ES-I3 (cell line): ENCODE data around the gene PSMC1.

ENCODE experiments used
- H3K36me3 ChIP-seq: 2 replicates; pipeline ENCODE4 v1.6.1; 2013; ENCODE audit warnings: mild to moderate bottlenecking, low read length, control low read depth, moderate library complexity; ENCODE audit not compliant: insufficient read depth
- H3K4me1 ChIP-seq: 2 replicates; pipeline ENCODE4 v1.6.1; 2013; ENCODE audit warnings: mild to moderate bottlenecking, control low read depth, low read length; ENCODE audit not compliant: insufficient read depth
- H3K9ac ChIP-seq: 2 replicates; pipeline ENCODE4 v1.6.1; 2013; ENCODE audit warnings: low read depth, mild to moderate bottlenecking, low read length, moderate library complexity
- H3K9me3 ChIP-seq: 2 replicates; pipeline ENCODE4 v1.6.1; 2013; ENCODE audit warnings: mild to moderate bottlenecking, low read length, moderate library complexity; ENCODE audit not compliant: control insufficient read depth, insufficient read depth

The PSMC1 gene

DNA sequence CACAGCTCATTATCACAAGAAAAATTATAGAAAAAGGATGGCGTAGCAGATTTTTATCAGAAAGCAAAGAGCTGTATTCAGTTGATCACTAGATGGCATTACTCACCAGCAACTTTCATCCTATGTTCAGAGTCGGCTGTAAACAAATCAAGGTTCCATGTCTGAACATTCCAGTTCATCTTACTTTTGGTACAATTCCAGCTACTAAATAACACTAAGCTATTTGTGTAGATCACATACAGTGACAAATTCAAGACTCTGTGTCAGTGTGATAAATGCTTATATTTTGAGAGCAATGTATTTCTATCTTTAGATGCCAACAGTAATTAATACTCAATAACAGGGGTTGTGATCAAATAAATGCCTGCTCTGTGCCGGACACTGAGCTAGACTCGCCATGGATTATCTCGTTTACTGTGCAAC lies 45.3 kb downstream of the PSMC1 start:
- no peak overlapping the region for H3K9ac ChIP-seq
- H3K9me3 ChIP-seq: no peaks in the 10 kb centered on the region
- no peaks in the 10 kb centered on the region; the same call in 1 of the 2 replicates for H3K36me3 ChIP-seq
- H3K4me1 ChIP-seq: peaks cover 20% of the 10 kb centered on the region

DNA sequence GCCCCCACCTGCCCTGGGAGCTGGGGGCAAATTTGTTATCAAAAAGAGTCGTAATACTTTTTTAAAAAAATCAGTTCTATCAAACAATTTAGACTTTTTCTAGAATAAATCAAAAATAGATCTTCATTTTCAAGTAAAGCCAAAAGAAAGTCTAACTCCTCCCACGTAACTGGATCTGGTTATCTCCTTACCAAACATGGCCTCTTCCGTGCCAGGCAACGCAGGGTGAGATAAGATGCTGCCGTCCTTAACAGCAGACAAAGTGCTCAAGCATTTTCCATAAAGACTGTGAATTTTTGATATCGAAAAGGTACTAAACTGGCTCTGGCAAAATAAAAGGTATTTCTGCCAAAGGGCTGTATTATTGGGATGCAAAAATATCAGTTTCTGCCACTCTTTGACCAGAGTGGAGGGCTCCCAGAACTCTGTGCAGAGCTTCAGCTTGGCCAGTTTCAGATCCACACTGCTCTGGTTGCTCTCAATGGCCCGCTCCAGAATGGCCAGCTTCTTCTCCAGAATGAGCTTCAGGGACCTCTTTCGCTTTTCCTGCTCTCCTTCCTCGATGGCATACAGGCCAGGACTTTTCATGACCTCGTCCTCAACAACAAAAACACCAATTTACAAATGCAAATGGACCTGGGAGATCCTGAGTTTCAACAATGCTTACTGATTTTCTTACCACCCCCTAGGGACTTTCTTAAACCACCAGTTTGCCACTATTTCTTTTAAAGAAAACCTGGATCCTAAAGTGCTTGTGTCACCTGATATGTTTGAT lies 46.4 kb downstream of the PSMC1 start:
- Histone ChIP-seq H3K4me1 (peaks cover 20% of the 10 kb centered on the region), H3K36me3 (no peaks in the 10 kb centered on the region; the same call in 1 of the 2 replicates), H3K9me3 (no peaks in the 10 kb centered on the region), H3K9ac (no peak overlapping the region)

DNA sequence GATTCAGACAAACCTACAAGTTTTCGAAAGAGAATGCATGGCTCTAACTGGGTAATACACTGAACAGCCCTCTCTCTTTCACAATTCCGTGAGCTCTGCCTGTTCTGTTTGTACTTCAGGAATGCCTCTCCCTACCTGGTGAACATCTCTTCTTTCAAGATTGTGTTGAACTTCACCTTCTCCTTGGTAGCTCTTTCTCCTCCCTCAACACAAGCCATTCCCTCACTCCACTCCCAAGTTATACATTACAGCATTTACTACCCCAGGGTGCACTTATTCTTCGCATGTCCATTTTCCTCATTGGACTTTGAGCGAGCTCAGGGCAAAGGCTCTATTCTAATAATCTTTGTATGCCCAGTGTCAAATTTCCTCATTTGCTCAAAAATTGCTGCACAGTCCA lies 47.1 kb downstream of the PSMC1 start:
- no peaks in the 10 kb centered on the region; the same call in 1 of the 2 replicates for H3K36me3 ChIP-seq
- peaks cover 20% of the 10 kb centered on the region for H3K4me1 ChIP-seq

DNA sequence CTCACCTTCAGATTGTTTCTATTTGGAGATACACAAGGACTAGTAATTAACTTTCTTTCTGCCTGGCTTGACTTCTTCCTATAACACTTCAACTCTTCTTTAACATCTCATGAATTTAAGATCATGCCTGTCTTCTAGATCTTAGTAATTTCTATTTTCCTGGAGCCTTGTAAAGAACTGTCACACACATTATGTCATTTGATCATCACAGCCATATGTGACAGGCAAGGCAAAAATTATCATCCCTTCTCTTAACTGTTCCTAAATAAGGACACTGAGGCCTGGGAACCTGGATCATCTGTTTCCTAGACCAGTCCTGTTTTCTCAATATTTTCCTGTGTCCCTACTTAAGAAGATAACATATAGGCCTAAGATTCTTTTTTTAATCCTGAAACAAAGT lies 48.1 kb downstream of the PSMC1 start:
- Histone ChIP-seq H3K9ac (no peak overlapping the region), H3K4me1 (peaks cover 20% of the 10 kb centered on the region), H3K36me3 (no peaks in the 10 kb centered on the region; the same call in 1 of the 2 replicates), H3K9me3 (no peaks in the 10 kb centered on the region)

More for the DNA sequence above, 47.1 kb downstream of the PSMC1 start:
- Histone ChIP-seq H3K9ac (no peak overlapping the region), H3K9me3 (no peaks in the 10 kb centered on the region)

DNA sequence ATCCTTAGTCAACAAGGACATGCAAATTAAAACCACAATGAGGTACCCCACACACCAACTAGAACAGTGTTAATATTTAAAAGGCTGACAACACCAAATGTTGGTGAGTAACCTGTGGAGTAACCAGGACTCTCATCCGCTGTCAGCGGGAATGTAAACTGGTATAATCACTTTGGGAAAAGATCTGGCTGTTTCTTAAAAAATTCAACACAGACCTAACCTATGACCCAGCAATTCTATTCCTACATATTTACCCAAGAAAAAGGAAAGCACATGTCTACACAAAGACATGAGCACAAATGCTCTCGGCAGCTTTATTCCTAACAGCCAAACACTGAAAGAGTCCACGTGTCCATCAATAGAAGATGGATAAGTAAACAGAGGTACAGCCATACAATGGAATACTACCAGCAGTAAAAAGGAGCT lies 48.8 kb downstream of the PSMC1 start:
- Histone ChIP-seq H3K9ac (no peak overlapping the region), H3K4me1 (peaks cover 20% of the 10 kb centered on the region), H3K36me3 (no peaks in the 10 kb centered on the region; the same call in 1 of the 2 replicates), H3K9me3 (no peaks in the 10 kb centered on the region)

DNA sequence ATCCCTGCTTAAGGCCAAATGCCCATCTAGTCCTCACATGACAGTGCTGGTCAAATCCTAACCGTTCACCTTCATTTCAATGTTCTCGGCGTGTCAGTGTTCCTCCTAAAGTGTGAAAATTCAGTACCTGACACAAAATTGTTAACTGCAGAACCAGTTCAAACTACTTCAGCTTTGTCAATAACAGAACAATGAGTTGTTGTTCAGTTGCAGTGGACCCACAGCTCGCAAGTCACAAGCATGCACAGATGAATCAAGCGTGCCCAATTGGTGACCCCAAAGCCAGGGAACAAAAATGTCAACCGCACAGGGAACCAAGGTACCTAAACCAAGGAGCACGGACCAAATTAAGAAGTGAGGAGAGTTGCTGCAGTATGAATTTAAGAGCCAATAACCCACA lies 52.2 kb downstream of the PSMC1 start:
- Histone ChIP-seq H3K4me1 (peaks cover 10% of the 10 kb centered on the region; the same call in 1 of the 2 replicates), H3K9ac (no peak overlapping the region), H3K36me3 (no peaks in the 10 kb centered on the region), H3K9me3 (no peaks in the 10 kb centered on the region)

DNA sequence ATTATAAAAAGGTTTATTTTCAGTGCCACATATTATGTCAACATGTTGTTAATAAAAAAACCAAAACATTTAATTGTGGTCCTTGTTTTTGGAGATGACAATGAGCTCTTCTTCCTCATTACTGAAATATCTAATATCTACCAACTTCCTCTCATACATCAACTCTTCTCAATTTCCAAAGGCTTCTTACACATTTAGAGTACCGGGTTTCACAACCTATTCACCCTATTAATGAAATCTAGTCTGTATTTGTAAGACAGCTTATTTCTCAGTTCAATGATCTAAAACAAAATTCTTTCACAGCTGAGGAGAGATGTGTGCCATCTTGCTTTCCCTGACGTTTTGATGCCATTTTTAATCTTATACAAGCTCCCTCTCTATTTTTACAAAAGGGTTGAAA lies 60.9 kb downstream of the PSMC1 start:
- Histone ChIP-seq H3K9ac (no peak overlapping the region), H3K36me3 (no peaks in the 10 kb centered on the region), H3K9me3 (no peaks in the 10 kb centered on the region), H3K4me1 (no peaks in the 10 kb centered on the region)

DNA sequence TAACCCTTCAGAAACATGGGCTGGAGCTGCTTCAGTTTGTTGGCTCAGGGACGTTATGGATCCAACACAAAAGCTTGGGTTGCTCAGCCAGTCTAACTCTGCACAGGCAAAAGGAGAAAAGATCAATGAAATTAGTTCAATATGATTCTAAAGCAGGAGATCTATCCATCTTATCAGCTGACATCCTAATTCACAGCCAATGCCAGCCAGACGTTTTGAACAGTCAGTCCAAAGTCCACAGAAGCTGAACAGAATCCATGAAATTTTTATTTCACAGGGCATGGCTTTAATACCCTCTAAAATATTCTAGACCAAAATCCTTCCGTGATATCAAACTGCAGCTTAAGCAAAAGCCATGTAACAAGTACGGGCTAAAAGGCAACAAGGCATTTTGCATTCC lies 61.7 kb downstream of the PSMC1 start:
- Histone ChIP-seq H3K36me3 (no peaks in the 10 kb centered on the region), H3K4me1 (no peaks in the 10 kb centered on the region), H3K9me3 (no peaks in the 10 kb centered on the region), H3K9ac (no peak overlapping the region)

DNA sequence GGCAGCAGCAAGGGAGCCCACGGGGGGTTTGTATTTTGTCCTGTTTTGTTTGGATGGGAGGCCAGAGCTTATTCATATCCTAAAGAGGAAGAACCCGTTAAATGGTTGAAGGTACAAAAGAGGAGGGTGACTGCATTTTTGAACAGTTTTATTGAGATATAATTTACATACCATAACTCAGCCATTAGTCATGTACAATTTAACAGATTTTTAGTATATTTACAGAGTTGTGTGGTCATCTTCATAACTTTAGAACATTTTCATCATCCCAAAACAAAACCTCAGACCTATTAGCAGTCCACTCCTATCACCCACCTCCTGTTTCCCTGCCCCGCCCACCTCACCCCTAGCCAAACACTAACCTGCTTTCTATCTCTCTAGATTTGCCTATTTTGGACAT lies 62.8 kb downstream of the PSMC1 start:
- Histone ChIP-seq H3K36me3 (no peaks in the 10 kb centered on the region), H3K9me3 (no peaks in the 10 kb centered on the region), H3K9ac (no peak overlapping the region)

DNA sequence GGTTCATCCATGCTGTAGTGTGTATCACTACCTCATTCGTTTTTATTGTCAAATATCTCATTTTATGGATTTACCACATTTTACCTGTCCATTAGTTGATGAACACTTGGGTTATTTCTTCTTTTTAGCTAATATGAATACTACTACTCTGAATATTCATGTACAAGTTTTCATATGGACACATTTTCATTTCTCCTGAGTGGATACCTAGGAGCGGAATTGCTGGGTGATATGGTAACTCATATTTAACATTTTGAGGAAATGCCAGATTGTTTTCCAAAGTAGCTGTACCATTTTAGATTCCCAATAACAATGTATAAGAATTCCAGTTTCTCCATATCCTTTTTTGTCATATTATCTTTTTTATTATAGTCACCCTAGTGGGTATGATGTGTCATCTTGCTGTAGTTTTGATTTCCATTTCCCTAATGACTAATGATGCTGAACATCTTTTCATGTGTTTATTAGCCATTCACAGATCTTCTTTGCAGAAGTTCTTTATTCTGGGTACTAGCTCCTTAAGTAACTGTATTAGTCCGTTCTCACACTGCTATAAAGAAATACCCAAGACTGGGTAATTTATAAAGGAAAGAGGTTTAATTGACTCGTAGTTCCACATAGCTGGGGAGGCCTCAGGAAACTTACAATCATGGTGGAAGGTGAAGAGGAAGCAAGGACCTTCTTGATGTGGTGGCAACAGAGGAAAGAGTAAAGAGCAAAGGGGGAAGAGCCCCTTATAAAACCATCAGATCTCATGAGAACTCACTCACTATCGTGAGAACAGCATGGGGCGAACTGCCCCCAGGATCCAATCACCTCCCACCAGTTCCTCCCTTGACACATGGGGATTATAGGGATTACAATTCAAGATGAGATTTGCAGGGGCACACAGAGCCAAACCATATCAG lies 63.5 kb downstream of the PSMC1 start:
- H3K9ac ChIP-seq: no peak overlapping the region
- H3K9me3 ChIP-seq: no peaks in the 10 kb centered on the region
- no peaks in the 10 kb centered on the region for H3K36me3 ChIP-seq
- no peaks in the 10 kb centered on the region for H3K4me1 ChIP-seq

More for the DNA sequence above, 62.8 kb downstream of the PSMC1 start:
- H3K4me1 ChIP-seq: no peaks in the 10 kb centered on the region

DNA sequence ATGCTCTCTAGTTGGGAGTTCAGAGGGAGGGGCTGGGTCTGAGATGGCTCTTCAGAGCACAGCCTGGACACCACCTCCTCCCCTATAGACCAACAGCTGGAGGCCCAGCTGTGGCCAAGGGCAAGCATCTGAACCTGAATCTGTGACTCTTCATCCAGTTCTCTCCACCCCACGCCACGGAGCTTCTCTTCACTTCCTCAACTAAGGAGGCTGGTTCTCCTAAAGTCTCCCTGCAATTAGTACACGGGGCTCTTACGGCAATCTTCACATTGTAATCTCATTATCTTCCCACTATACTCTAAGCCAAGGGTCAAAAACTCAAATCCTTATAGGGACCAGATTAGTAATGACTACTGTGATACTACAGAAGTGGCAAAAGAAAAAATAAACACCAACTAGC lies 65.5 kb downstream of the PSMC1 start:
- Histone ChIP-seq H3K36me3 (no peaks in the 10 kb centered on the region), H3K4me1 (no peaks in the 10 kb centered on the region), H3K9ac (no peak overlapping the region)

More for the DNA sequence above, 65.5 kb downstream of the PSMC1 start:
- no peaks in the 10 kb centered on the region for H3K9me3 ChIP-seq
